CD14-positive monocyte (primary cell): ENCODE measurements around the gene PPP1R8. TPM values are rescaled to one million over a fixed set of nuclear protein-coding genes. Genes with fewer than 3 reads are reported as not detected.

Source experiments
- DNase-seq, 3 donors: peaks; one replicate each; pipeline ENCODE4 v3.0.0-alpha.2; 2011 to 2022
- H2AFZ ChIP-seq: 2 replicates; pipeline ENCODE4 v1.6.0; 2012; ENCODE audit warnings: mild to moderate bottlenecking, low read depth, low read length, inconsistent platforms; ENCODE audit not compliant: insufficient read depth, poor library complexity, severe bottlenecking
- H3K27ac ChIP-seq, 2 donors: 1 replicate in 1 of 2; 2 replicates in 1 of 2; pipeline ENCODE4 v1.5.1; 2012 to 2013; ENCODE audit warnings: low read length in 2 of 2, control low read depth in 1 of 2, inconsistent platforms in 1 of 2, low read depth in 1 of 2, mild to moderate bottlenecking in 1 of 2
- H3K27me3 ChIP-seq, 2 donors: one replicate each; pipeline versions ENCODE4 v1.6.0 to v1.6.1; 2011 to 2013; ENCODE audit warnings: low read length in 2 of 2; ENCODE audit not compliant: control insufficient read depth in 2 of 2, insufficient read depth in 2 of 2
- H3K36me3 ChIP-seq, 2 donors: replicated peaks in 1 of 2; 1 replicate in 1 of 2; 2 replicates in 1 of 2; pipeline versions ENCODE4 v1.5.1 to v1.6.1; 2012 to 2013; ENCODE audit warnings: low read length in 2 of 2, control low read depth in 1 of 2, inconsistent platforms in 1 of 2, mild to moderate bottlenecking in 1 of 2; ENCODE audit not compliant: insufficient read depth in 2 of 2, control insufficient read depth in 1 of 2
- H3K4me1 ChIP-seq, 2 donors: 1 replicate in 1 of 2; 2 replicates in 1 of 2; pipeline versions ENCODE4 v1.5.1 to v1.6.1; 2012 to 2013; ENCODE audit warnings: low read length in 2 of 2, control low read depth in 1 of 2, inconsistent platforms in 1 of 2, mild to moderate bottlenecking in 1 of 2, moderate library complexity in 1 of 2; ENCODE audit not compliant: insufficient read depth in 2 of 2, control insufficient read depth in 1 of 2
- H3K4me2 ChIP-seq: replicated peaks from 2 replicates; pipeline ENCODE3; 2012; ENCODE audit warnings: low read length, moderate library complexity, mild to moderate bottlenecking; ENCODE audit not compliant: poor library complexity, severe bottlenecking; ENCODE audit errors: extremely low read depth
- H3K4me3 ChIP-seq, 3 experiments: fragments of 200-600 bp in 1 of 3; sonication (generic) in 1 of 3; replicated peaks in 1 of 3; 1 replicate in 2 of 3; 2 replicates in 1 of 3; pipeline ENCODE4 v1.5.1; 2011 to 2013; ENCODE audit warnings: low read length in 3 of 3, mild to moderate bottlenecking in 3 of 3, control low read depth in 2 of 3, low read depth in 2 of 3, inconsistent platforms in 1 of 3, moderate library complexity in 1 of 3
- H3K79me2 ChIP-seq: 2 replicates; pipeline ENCODE4 v1.6.0; 2012; ENCODE audit warnings: mild to moderate bottlenecking, control low read depth, inconsistent platforms, low read length, moderate library complexity; ENCODE audit not compliant: insufficient read depth
- H3K9ac ChIP-seq: 2 replicates; pipeline ENCODE4 v1.6.0; 2017; ENCODE audit warnings: low read length, mild to moderate bottlenecking; ENCODE audit not compliant: insufficient read depth, poor library complexity, severe bottlenecking
- H3K9me3 ChIP-seq, 2 donors: replicated peaks in 1 of 2; 1 replicate in 1 of 2; 2 replicates in 1 of 2; pipeline versions ENCODE4 v1.5.1 to v1.6.1; 2012 to 2013; ENCODE audit warnings: low read length in 2 of 2, control low read depth in 1 of 2; ENCODE audit not compliant: control insufficient read depth in 1 of 2, insufficient read depth in 1 of 2
- H4K20me1 ChIP-seq: 2 replicates; pipeline ENCODE4 v1.6.0; 2012; ENCODE audit warnings: mild to moderate bottlenecking, low read length, control low read depth, moderate library complexity; ENCODE audit not compliant: insufficient read depth
- H3K27ac Mint-ChIP-seq, 7 donors: one replicate each; pipeline ENCODE4 v1.8.0; 2020; ENCODE audit warnings: mild to moderate bottlenecking in 7 of 7, mixed read lengths in 7 of 7, moderate library complexity in 6 of 7, inconsistent platforms in 2 of 7
- H3K27me3 Mint-ChIP-seq, 3 donors: one replicate each; pipeline ENCODE4 v1.8.0; 2021 to 2022; ENCODE audit warnings: low read depth in 3 of 3, mild to moderate bottlenecking in 3 of 3, mixed read lengths in 3 of 3, moderate library complexity in 3 of 3, inconsistent platforms in 1 of 3
- H3K36me3 Mint-ChIP-seq, 2 donors: one replicate each; pipeline ENCODE4 v1.8.0; 2020; ENCODE audit warnings: mixed read lengths in 2 of 2, inconsistent platforms in 1 of 2, mild to moderate bottlenecking in 1 of 2
- H3K4me1 Mint-ChIP-seq: one replicate; pipeline ENCODE4 v1.8.0; 2020; ENCODE audit warnings: mild to moderate bottlenecking, mixed read lengths
- H3K4me3 Mint-ChIP-seq, 2 donors: one replicate each; pipeline ENCODE4 v1.8.0; 2020; ENCODE audit warnings: mild to moderate bottlenecking in 2 of 2, mixed read lengths in 2 of 2, moderate library complexity in 1 of 2
- H3K9me3 Mint-ChIP-seq, 7 donors: one replicate each; pipeline ENCODE4 v1.8.0; 2020 to 2022; ENCODE audit warnings: mixed read lengths in 7 of 7, mild to moderate bottlenecking in 6 of 7, moderate library complexity in 6 of 7, inconsistent platforms in 2 of 7
- CTCF ChIP-seq: fragments of 200-600 bp; IDR thresholded peaks from one replicate; pipeline ENCODE4 v1.8.0; 2022; ENCODE audit warnings: antibody characterized with exemption, mild to moderate bottlenecking
- WGBS: methylation state at CpG from one replicate; pipeline ENCODE4 v1.1.5; 2013; ENCODE audit warnings: missing lambda C conversion rate; ENCODE audit not compliant: insufficient coverage; 5-methylcytosine and 5-hydroxymethylcytosine counted together
- intact Hi-C, 2 donors: fragments of 100-400 bp; cut with micrococcal nuclease; formaldehyde crosslinking; loops; one replicate each; pipeline versions ENCODE4 v1.15.0 to v1.15.1; 2023
- polyA plus RNA-seq, 3 donors: library from polyadenylated mRNA; depleted of rRNA in 1 of 3; unstranded in 2 of 3; stranded (reverse) in 1 of 3; fragments of 300-500 nt in 2 of 3; fragments of >200 nt in 1 of 3; fragmentation: Illumina TruSeq in 2 of 3; gene quantifications; 1 replicate in 2 of 3; 2 replicates in 1 of 3; pipeline ENCODE4 v1.2.3, GENCODE V29; 2012 to 2021

The PPP1R8 gene
- polyA plus RNA-seq, 3 donors: 17.0 to 23.9 (median 21.4) TPM

DNA sequence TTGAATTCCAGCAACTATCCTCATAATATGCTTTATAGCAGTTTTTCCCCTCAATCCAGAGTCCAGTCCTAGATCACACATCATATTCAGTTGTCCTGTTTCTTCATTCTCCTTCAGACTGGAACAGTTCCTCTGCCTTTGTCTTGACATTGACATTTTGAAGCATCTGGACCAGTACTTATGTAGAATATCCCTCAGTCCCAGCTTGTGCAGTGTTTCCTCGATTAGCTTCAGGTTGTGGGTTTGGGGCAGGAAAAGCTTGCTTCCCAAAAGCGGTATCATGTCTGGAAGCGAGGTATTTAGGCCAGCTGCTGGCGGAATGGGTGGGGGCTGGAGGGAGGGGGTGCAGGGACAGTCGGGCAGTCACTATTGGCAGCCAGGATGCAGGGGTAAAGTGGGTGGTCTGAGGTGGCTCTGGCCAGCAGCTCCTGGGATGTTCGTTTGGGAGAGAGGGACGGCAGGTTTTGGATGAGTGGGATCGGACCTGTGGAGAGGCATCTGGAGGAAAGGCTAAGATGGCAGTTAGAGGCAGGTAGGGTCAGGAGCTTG is 48.3 kb downstream of the PPP1R8 start:
- H3K4me3 Mint-ChIP-seq: no peak overlapping the region

More for the DNA sequence above, 48.3 kb downstream of the PPP1R8 start:
- no peaks in the 10 kb centered on the region for H3K9me3 ChIP-seq
- H3K27me3 ChIP-seq: no peaks in the 10 kb centered on the region
- Mint-ChIP-seq H3K9me3 (peaks cover 0 to 2% (median 0%) of the 10 kb centered on the region in 7 donors), H3K27ac (peak overlapping the region; percentile 84 to 99 (median 93)), H3K4me1 (peaks cover 80% of the 10 kb centered on the region), H3K27me3 (peaks cover 0 to 2% (median 1%) of the 10 kb centered on the region in 3 donors), H3K36me3 (peaks cover 76 to 91% of the 10 kb centered on the region in 2 donors)
- intact Hi-C loops: no loop called here
- H3K9ac ChIP-seq: no peak overlapping the region
- H3K4me3 ChIP-seq: peak overlapping the region in 1 of 3 experiments; percentile 30
- 43% methylated on average over 8 of the region's 8 CpGs for WGBS
- H2AFZ ChIP-seq: no peak overlapping the region
- H3K36me3 ChIP-seq: peaks cover 73 to 79% of the 10 kb centered on the region in 2 donors
- H3K4me2 ChIP-seq: peak overlapping the region; percentile 30
- peaks cover 77% of the 10 kb centered on the region for H4K20me1 ChIP-seq
- TF ChIP-seq CTCF: no peak
- H3K4me1 ChIP-seq: peaks cover 97 to 99% of the 10 kb centered on the region in 2 donors
- H3K79me2 ChIP-seq: peaks cover 100% of the 10 kb centered on the region
- DNase-seq: no peak
- peak overlapping the region; percentile 77 to 99 for H3K27ac ChIP-seq
